ENCODE data around the gene NDUFV3.
A peak's percentile ranks its signal among the peaks of the same experiment; 100 is the strongest.
"Not testable (repeated sequence)": the region's sequence is repeated elsewhere in the genome, so short reads cannot be mapped to it uniquely, and the experiment has no call there.

NDUFV3 gene

DNA sequence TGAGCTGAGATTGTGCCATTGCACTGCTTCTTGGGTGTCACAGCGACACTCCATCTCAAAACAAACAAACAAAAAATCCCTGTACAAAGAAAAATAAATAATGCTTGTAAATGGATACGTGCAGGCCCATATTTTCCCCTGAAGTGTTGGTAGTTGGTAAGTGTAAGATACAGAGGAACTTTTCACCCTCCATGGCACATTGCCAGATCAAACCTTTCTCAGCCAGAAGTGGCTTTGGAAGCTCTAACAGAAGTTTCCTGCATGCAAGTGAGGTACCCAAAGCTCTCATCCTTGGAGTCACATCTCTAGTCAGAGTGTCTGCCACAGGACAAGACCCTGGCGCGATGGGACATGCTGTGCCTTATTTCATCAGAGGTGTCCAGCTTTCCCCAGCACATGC is 7.3 kb downstream of the NDUFV3 start:
- DNase-seq, result no peak

GRCh38 chr21:42903817-42904216 is 10.7 kb downstream of the NDUFV3 start:
- DNase-seq, result no peak

DNA sequence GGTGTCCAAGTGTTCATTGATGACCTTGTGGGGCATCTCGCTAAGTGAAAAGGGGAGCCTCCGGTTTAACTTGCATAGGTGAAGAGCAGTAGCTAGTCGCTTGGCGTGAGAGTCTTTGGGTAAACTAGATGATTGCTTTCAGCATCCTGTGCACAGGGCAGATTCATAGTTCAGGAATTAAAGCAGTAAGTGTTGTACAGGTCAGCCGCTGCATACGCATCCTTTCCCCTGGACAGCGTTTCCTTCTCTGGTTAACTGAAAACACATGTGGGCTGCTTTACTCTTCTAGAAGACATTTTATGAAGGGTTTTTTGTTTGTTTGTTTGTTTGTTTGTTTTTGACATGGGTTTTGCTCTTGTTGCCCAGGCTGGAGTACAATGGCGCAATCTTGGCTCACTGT is 12.1 kb downstream of the NDUFV3 start:
- no peak for DNase-seq

DNA sequence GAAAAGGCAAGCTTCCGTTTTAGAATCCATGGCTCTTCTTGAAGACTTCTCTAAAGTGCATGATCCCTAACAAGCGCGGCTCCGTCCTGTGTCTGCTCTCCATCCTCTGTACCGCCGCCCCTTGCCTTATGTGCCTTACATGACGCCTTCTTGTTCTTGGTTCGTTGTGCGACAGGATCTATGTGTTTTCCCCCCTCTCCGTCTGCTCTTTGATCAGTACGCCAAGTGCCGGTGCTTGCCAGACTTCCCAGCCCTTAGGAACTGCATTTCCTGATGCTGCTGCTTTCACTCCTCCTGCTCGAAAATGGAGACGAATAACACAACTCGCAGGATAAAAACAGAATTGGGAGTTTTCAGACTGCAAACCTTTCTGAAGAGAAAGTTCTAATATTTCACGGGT is 13.1 kb downstream of the NDUFV3 start:
- DNase-seq, result no peak

- DNase-seq, result not testable (repeated sequence)
These were observed 15.4 kb downstream of the NDUFV3 start for GRCh38 chr21:42908484-42908883.

- DNase-seq, result not testable (repeated sequence)
These were observed 18.8 kb downstream of the NDUFV3 start for GRCh38 chr21:42911920-42912319.

GRCh38 chr21:42913476-42913875 is 20.4 kb downstream of the NDUFV3 start:
- DNase-seq, result no peak

DNA sequence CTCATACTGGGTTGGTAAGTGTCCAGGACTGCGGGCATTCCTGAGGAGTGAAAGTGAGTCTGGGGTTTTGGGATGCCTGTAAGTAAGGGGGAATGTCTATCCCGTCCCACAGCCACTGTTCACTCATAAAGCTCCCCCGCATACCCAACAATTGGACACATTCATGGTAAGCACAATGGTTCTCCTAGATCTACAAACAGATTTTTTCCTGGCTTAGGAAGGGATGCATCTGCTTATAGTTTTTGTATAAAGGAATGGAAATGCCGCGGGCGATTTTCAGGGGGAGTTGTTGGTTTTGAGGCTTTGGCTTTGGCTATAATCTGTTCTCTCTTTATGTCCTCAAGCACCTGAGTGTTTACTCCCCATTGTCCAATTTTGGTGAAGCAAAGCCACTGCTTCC is 25.2 kb downstream of the NDUFV3 start:
- DNase-seq, result no peak

- DNase-seq, result no peak
These were observed 28.8 kb downstream of the NDUFV3 start for GRCh38 chr21:42921927-42922326.

- no peak for DNase-seq
These were observed 29.8 kb downstream of the NDUFV3 start for GRCh38 chr21:42922918-42923317.

GRCh38 chr21:42923553-42924432 is 30.7 kb downstream of the NDUFV3 start:
- DNase-seq, result peak; percentile 79

DNA sequence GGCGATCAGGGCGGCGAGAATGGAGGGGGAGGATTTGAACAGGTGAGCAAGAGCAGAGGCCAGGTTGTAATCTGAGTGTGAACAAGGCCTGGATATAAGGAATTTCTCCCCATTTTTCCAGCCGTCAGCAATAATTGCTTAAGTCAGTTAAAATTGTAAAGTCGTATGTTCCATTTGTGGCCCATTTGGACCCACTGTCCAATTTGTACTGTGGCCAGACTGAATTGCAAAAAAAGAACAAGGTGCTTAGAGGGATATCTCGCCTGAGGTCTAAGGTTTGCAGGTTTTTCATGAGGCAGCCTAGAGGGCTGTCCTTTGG is 31.3 kb downstream of the NDUFV3 start:
- DNase-seq, result no peak

- DNase-seq, result no peak
These were observed 32.2 kb downstream of the NDUFV3 start, which contains the start of gene ERVH48-1 for GRCh38 chr21:42925114-42925926. Gene ERVH48-1, minus strand, starts transcription at chr21:42925630. Its CDS starts 6,624 bp downstream, at chr21:42919006.

- DNase-seq, result not testable (repeated sequence)
These were observed 34.5 kb downstream of the NDUFV3 start for GRCh38 chr21:42927474-42928200.

DNA sequence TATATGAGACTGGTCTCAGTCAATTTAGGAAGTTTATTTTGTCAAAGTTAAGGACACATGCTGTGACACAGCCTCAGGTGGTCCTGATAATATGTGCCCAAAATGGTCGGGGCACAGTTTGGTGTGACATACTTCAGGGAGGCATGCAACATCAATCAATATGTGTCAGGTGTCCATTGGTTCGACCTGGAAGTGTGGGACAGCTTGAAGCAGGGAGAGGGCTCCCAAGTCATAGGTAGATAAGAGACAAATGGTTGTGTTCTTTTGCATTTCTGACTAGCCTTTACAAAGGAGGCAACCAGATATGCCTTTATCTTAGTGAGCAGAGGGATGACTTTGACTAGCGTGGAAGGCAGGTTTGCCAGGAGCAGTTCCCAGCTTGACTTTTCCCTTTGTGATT is 36.9 kb downstream of the NDUFV3 start:
- DNase-seq, result no peak

GRCh38 chr21:42931560-42932235 is 38.6 kb downstream of the NDUFV3 start:
- DNase-seq, result no peak

DNA sequence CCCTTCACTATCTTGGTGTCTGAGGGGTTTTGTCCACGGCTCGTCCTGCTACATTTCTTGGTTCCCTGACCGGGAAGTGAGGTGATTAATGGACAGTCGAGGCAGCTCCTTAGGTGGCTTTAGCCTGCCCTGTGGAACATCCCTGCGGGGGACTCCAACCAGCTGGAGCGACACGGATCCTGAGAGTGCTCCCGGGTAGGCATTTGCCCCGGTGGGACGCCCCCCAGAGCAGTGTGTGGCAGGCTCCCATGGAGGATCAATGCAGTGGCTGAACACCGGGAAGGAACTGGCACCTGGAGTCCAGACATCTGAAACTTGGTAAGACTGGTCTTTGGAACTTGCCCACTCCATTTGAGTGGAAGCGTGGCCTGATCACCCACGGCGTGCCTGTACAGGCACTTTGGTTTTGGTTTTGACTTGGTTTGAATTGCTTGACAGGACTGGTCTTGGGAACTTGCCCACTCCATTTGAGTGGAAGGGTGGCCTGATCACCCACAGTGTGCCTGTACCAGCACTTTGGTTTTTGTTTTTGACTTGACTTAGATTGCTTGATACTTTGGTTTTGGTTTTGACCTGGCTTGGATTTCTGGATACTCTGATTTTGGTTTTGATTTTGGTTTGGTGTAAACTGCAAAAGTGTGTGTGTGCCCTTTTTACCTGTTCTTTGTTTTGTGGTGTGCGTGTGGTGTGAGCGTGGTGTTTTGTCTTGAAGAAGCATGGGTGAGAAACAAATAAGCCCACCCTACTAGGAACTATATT is 39.4 kb downstream of the NDUFV3 start:
- DNase-seq, result not testable (repeated sequence)

GRCh38 chr21:42933137-42933970 is 40.2 kb downstream of the NDUFV3 start:
- not testable (repeated sequence) for DNase-seq

- not testable (repeated sequence) for DNase-seq
These were observed 40.9 kb downstream of the NDUFV3 start for GRCh38 chr21:42933973-42934372.

- DNase-seq, result not testable (repeated sequence)
These were observed 43.3 kb downstream of the NDUFV3 start for GRCh38 chr21:42936360-42936759.
